ENCODE measurements around the gene MESD. TPM values are rescaled to one million over a fixed set of nuclear protein-coding genes. Genes with fewer than 3 reads are reported as not detected.

MESD gene
- total RNA-seq, 4 donors from 2014 or later = 21.2 to 43.8 (median 35.1) TPM

- no peaks in the 10 kb centered on the region for H3K36me3 ChIP-seq
- WGBS, 2 donors = 81 to 88% methylated on average over 9 of the region's 9 CpGs
- TF ChIP-seq EP300 (IDR thresholded peaks at IDR 0.05) = no peak
- no peak for TF ChIP-seq CTCF (IDR thresholded peaks at IDR 0.05)
- no peak for TF ChIP-seq POLR2A (IDR thresholded peaks at IDR 0.05)
- DNase-seq (ENCODE audit: low spot score in 2 of 2) = no peak
- H3K27me3 ChIP-seq = no peaks in the 10 kb centered on the region
- H3K9me3 ChIP-seq = no peaks in the 10 kb centered on the region
- H3K27ac ChIP-seq = no peak overlapping the region
- no peak overlapping the region for H3K4me3 ChIP-seq
- peaks cover 0 to 43% (median 4%) of the 10 kb centered on the region in 4 donors for H3K4me1 ChIP-seq
These were observed 25.0 kb upstream of the MESD start for GRCh38 chr15:81014446-81015093.

- no peak for DNase-seq (ENCODE audit: low spot score in 2 of 2)
- Histone ChIP-seq H3K9me3 (no peaks in the 10 kb centered on the region), H3K27me3 (no peaks in the 10 kb centered on the region), H3K27ac (no peak overlapping the region), H3K4me1 (peaks cover 0 to 43% (median 4%) of the 10 kb centered on the region in 4 donors), H3K36me3 (no peaks in the 10 kb centered on the region), H3K4me3 (no peak overlapping the region)
- 69 to 88% methylated on average over 4 of the region's 4 CpGs for WGBS, 2 donors
- TF ChIP-seq POLR2A (IDR thresholded peaks at IDR 0.05) (no peak), EP300 (IDR thresholded peaks at IDR 0.05) (no peak), CTCF (IDR thresholded peaks at IDR 0.05) (no peak)
These were observed 23.8 kb upstream of the MESD start for GRCh38 chr15:81013396-81013929.

DNA sequence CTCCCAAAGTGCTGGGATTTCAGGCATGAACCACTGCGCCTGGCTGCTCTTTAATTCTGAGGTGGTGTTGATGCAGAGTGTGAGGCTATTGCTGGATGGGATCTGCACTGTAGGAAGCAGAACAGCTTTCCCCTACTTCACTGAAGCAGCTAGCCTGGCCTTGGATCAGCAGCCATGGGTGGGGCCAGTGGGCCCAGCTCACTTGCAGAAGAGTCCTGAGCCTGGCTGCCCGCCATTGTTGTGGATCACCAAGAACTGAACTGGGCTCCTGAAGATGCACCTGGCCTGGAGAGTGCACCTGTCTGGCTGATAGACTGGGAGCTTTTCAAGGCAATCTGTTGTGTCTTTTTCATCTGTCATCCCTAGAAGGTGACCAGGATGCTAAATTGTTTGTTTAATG, 23.0 kb upstream of the MESD start:
- WGBS, 2 donors = 92 to 100% methylated on average over 1 to 2 of the region's 2 CpGs
- no peaks in the 10 kb centered on the region for H3K27me3 ChIP-seq
- H3K27ac ChIP-seq = no peak overlapping the region
- H3K4me1 ChIP-seq = peaks cover 0 to 43% (median 4%) of the 10 kb centered on the region in 4 donors
- no peak for DNase-seq (ENCODE audit: low spot score in 2 of 2)
- H3K9me3 ChIP-seq = no peaks in the 10 kb centered on the region
- H3K36me3 ChIP-seq = no peaks in the 10 kb centered on the region
- TF ChIP-seq POLR2A (IDR thresholded peaks at IDR 0.05) = no peak
- no peak for TF ChIP-seq CTCF (IDR thresholded peaks at IDR 0.05)
- TF ChIP-seq EP300 (IDR thresholded peaks at IDR 0.05) = no peak
- no peak overlapping the region for H3K4me3 ChIP-seq

DNA sequence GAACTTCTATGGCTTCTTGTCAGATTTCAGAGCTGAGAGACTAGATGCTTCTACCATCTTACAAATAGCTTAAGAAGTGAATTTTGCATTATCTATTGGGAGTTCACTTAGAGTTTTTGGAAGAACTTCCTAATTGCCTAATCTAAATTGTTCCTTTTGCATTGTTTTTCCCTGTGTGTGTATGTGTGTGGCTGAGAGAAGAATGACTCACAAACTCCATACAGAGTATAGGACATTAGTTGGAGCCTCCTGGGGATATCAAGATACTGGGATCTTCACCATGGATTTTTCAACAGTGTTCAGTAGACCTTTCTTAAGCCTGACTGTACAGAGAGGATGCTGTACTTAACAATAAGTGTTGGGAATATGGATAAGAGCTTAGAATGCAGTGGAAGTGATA, 22.0 kb upstream of the MESD start:
- no peak for DNase-seq (ENCODE audit: low spot score in 2 of 2)

More for the DNA sequence above, 22.0 kb upstream of the MESD start:
- Histone ChIP-seq H3K4me1 (peaks cover 0 to 34% (median 4%) of the 10 kb centered on the region in 4 donors), H3K36me3 (no peaks in the 10 kb centered on the region), H3K27ac (no peak overlapping the region), H3K9me3 (no peaks in the 10 kb centered on the region), H3K27me3 (no peaks in the 10 kb centered on the region), H3K4me3 (no peak overlapping the region)
- TF ChIP-seq CTCF (IDR thresholded peaks at IDR 0.05) (no peak), POLR2A (IDR thresholded peaks at IDR 0.05) (no peak), EP300 (IDR thresholded peaks at IDR 0.05) (no peak)
